Keratinocyte (primary cell): Measurements from ENCODE around the gene OPTN. TPM values are rescaled to one million over a fixed set of nuclear protein-coding genes. Genes with fewer than 3 reads are reported as not detected.

Experiments used
- DNase-seq: peaks from one replicate; pipeline ENCODE4 v3.0.0-alpha.2; 2011; ENCODE audit warnings: low read depth, missing footprints, low spot score
- FAIRE-seq: peaks from 2 replicates; lab custom pipeline; 2011; peaks lifted over from hg19 to GRCh38; lab: Jason Lieb, UNC
- H2AFZ ChIP-seq: 2 replicates; pipeline ENCODE4 v1.6.0; 2012; ENCODE audit warnings: low read length, control low read depth, inconsistent platforms; ENCODE audit not compliant: control insufficient read depth
- H3K27ac ChIP-seq: 2 replicates; pipeline ENCODE4 v1.5.1; 2011; ENCODE audit warnings: low read length; ENCODE audit not compliant: control insufficient read depth, insufficient read depth
- H3K27me3 ChIP-seq: 3 replicates; pipeline ENCODE4 v1.6.0; 2011; ENCODE audit warnings: low read length; ENCODE audit not compliant: control insufficient read depth, insufficient read depth; ENCODE audit errors: extremely low read depth
- H3K36me3 ChIP-seq, 2 experiments: 2 replicates in 1 of 2; 3 replicates in 1 of 2; pipeline ENCODE4 v1.5.1; 2011; ENCODE audit warnings: low read length in 2 of 2, mild to moderate bottlenecking in 1 of 2; ENCODE audit not compliant: control insufficient read depth in 2 of 2, insufficient read depth in 2 of 2; ENCODE audit errors: extremely low read depth in 1 of 2
- H3K4me1 ChIP-seq: 3 replicates; pipeline ENCODE4 v1.5.1; 2011; ENCODE audit warnings: low read length; ENCODE audit not compliant: control insufficient read depth, insufficient read depth; ENCODE audit errors: extremely low read depth
- H3K4me2 ChIP-seq: 3 replicates; pipeline ENCODE4 v1.6.0; 2011; ENCODE audit warnings: low read depth, low read length; ENCODE audit not compliant: control insufficient read depth, insufficient read depth; ENCODE audit errors: extremely low read depth
- H3K4me3 ChIP-seq, 3 experiments: fragments of 200-600 bp in 1 of 3; sonication (generic) in 1 of 3; 2 replicates in 2 of 3; 3 replicates in 1 of 3; pipeline ENCODE4 v1.5.1; 2011 to 2016; ENCODE audit warnings: low read length in 3 of 3, mild to moderate bottlenecking in 3 of 3, control low read depth in 2 of 3, inconsistent platforms in 1 of 3, low read depth in 1 of 3, mixed read lengths in 1 of 3, mixed run types in 1 of 3, moderate library complexity in 1 of 3; ENCODE audit not compliant: control insufficient read depth in 2 of 3, insufficient read depth in 2 of 3; ENCODE audit errors: extremely low read depth in 1 of 3
- H3K79me2 ChIP-seq: 2 replicates; pipeline ENCODE4 v1.6.0; 2012; ENCODE audit warnings: low read length; ENCODE audit not compliant: control insufficient read depth, insufficient read depth
- H3K9ac ChIP-seq: 3 replicates; pipeline ENCODE4 v1.6.0; 2011; ENCODE audit warnings: low read length; ENCODE audit not compliant: control insufficient read depth, insufficient read depth; ENCODE audit errors: extremely low read depth
- H3K9me1 ChIP-seq: 3 replicates; pipeline ENCODE4 v1.6.0; 2011; ENCODE audit warnings: low read length; ENCODE audit not compliant: control insufficient read depth, insufficient read depth; ENCODE audit errors: extremely low read depth
- H3K9me3 ChIP-seq: 2 replicates; pipeline ENCODE4 v1.5.1; 2012; ENCODE audit warnings: low read depth, low read length; ENCODE audit not compliant: control insufficient read depth
- H4K20me1 ChIP-seq: 3 replicates; pipeline ENCODE4 v1.6.0; 2011; ENCODE audit warnings: low read length; ENCODE audit not compliant: control insufficient read depth, insufficient read depth; ENCODE audit errors: extremely low read depth
- CTCF ChIP-seq, 3 experiments: IDR thresholded peaks in 1 of 3; conservative IDR thresholded peaks in 1 of 3; optimal IDR thresholded peaks in 1 of 3; 2 replicates in 2 of 3; 3 replicates in 1 of 3; pipeline versions ENCODE3 to v1.5.1; 2011; ENCODE audit warnings: low read length in 3 of 3, mild to moderate bottlenecking in 3 of 3, moderate library complexity in 2 of 3, control low read depth in 1 of 3, inconsistent platforms in 1 of 3; ENCODE audit not compliant: insufficient read depth in 2 of 3; ENCODE audit errors: extremely low read depth in 1 of 3
- EZH2 ChIP-seq: IDR thresholded peaks from one replicate; pipeline ENCODE4 v1.6.1; 2012; ENCODE audit warnings: inconsistent platforms, mild to moderate bottlenecking, low read length, moderate library complexity
- dilution Hi-C: fragments of 300-500 bp; cut with MboI; formaldehyde crosslinking; loops from one replicate; pipeline ENCODE4 v1.7.0; 2020; ENCODE audit warnings: low sequenced_read_pairs; ENCODE audit not compliant: extremely low pct_ligation_motif_present
- polyA plus RNA-seq, 5 experiments: library from polyadenylated mRNA; depleted of rRNA in 3 of 5; stranded (reverse) in 3 of 5; stranded (forward) in 1 of 5; unstranded in 1 of 5; fragments of >200 nt; gene quantifications; 1 replicate in 1 of 5; 2 replicates in 3 of 5; 3 replicates in 1 of 5; pipeline versions ENCODE4 v1.2.1 to v1.2.3, GENCODE V29; 2011 to 2012; ENCODE audit warnings: missing spikeins in 2 of 5, low read depth in 1 of 5, low replicate concordance in 1 of 5

The OPTN gene
- polyA plus RNA-seq, 1 donor (not counting 4 experiments of a cell fraction or from before 2014, with no cell fraction given), result 71.9 TPM

- FAIRE-seq, result no peak
- Histone ChIP-seq H3K4me1 (peaks cover 14% of the 10 kb centered on the region), H3K4me3 (peak overlapping the region; percentile 66 to 92 (median 71)), H2AFZ (no peak overlapping the region), H3K4me2 (peak overlapping the region; percentile 88), H3K27me3 (no peaks in the 10 kb centered on the region), H3K36me3 (peaks cover 8 to 10% of the 10 kb centered on the region in 2 experiments), H3K27ac (peak overlapping the region; percentile 69), H3K9ac (peak overlapping the region; percentile 97), H3K9me1 (no peaks in the 10 kb centered on the region), H3K79me2 (peaks cover 56% of the 10 kb centered on the region), H3K9me3 (no peaks in the 10 kb centered on the region), H4K20me1 (no peaks in the 10 kb centered on the region)
- TF ChIP-seq CTCF (optimal IDR thresholded peaks at IDR 0.05 in 1 of 3, IDR thresholded peaks at IDR 0.05 in 1 of 3, conservative IDR thresholded peaks at IDR 0.05 in 1 of 3; ENCODE audit: extremely low read depth in 1 of 3, insufficient read depth in 2 of 3, low read length in 3 of 3) (no peak), EZH2 (no peak)
- dilution Hi-C loops, result no loop called here
- DNase-seq, result no peak
Observed at GRCh38 chr10:13102002-13102794, 2.2 kb downstream of the OPTN start.

GRCh38 chr10:13103554-13103953 is 3.6 kb downstream of the OPTN start:
- Histone ChIP-seq H3K27ac (no peak overlapping the region), H3K9me3 (no peaks in the 10 kb centered on the region), H2AFZ (no peak overlapping the region), H3K79me2 (peaks cover 61% of the 10 kb centered on the region), H3K9me1 (no peaks in the 10 kb centered on the region), H3K4me1 (peaks cover 20% of the 10 kb centered on the region), H3K4me2 (no peak overlapping the region), H3K36me3 (peaks cover 10 to 13% of the 10 kb centered on the region in 2 experiments), H3K9ac (no peak overlapping the region), H3K4me3 (no peak overlapping the region), H3K27me3 (no peaks in the 10 kb centered on the region), H4K20me1 (no peaks in the 10 kb centered on the region)
- dilution Hi-C loops, result no loop called here
- FAIRE-seq (no peak), DNase-seq (no peak)
- no peak for TF ChIP-seq EZH2
